ENCODE measurements around the gene MLH1.

Gene MLH1

GRCh38 chr3:37028329-37028728 lies 35.0 kb downstream of the MLH1 start:
- H3K4me3 ChIP-seq (ENCODE audit: insufficient read depth in 1 of 2, low read depth in 1 of 2, low read length in 2 of 2), result no peak overlapping the region
- no peak overlapping the region for H4K8ac ChIP-seq (ENCODE audit: low read length)
- H3K23ac ChIP-seq (ENCODE audit: low read length in 2 of 2), result no peak overlapping the region
- H3K18ac ChIP-seq (ENCODE audit: low read depth in 1 of 2, low read length in 2 of 2), result no peak overlapping the region
- H3K4me1 ChIP-seq (ENCODE audit: control insufficient read depth, insufficient read depth, low read depth, low read length), result peaks cover 1% of the 10 kb centered on the region
- H3K27me3 ChIP-seq (ENCODE audit: control insufficient read depth in 1 of 2, insufficient read depth in 1 of 2, low read length in 2 of 2), result no peaks in the 10 kb centered on the region
- no peak overlapping the region for H2BK12ac ChIP-seq (ENCODE audit: low read length in 2 of 2)
- no peak overlapping the region for H3K9ac ChIP-seq (ENCODE audit: low read length)
- no peak overlapping the region for H3K4me2 ChIP-seq (ENCODE audit: low read length, poor library complexity, severe bottlenecking)
- H2BK5ac ChIP-seq (ENCODE audit: low read depth, low read length, poor library complexity, severe bottlenecking), result no peak overlapping the region
- H3K14ac ChIP-seq (ENCODE audit: low read length in 2 of 2), result no peak overlapping the region
- H3K27ac ChIP-seq (ENCODE audit: low read length, poor library complexity, severe bottlenecking), result no peak overlapping the region
- no peak overlapping the region for H3K4ac ChIP-seq (ENCODE audit: low read depth in 1 of 2, low read length in 2 of 2)
- H2AFZ ChIP-seq (ENCODE audit: low read depth, low read length), result no peak overlapping the region
- H2BK15ac ChIP-seq (ENCODE audit: low read depth, poor library complexity, severe bottlenecking), result no peak overlapping the region
- H3K36me3 ChIP-seq (ENCODE audit: control insufficient read depth in 1 of 2, insufficient read depth in 2 of 2, low read depth in 1 of 2, low read length in 2 of 2), result peaks cover 39 to 70% of the 10 kb centered on the region in 2 experiments
- WGBS, result 100% methylated on average over 1 of the region's 1 CpG
- DNase-seq, result no peak
- peaks cover 10% of the 10 kb centered on the region for H3K9me3 ChIP-seq (ENCODE audit: control insufficient read depth, low read length)
- H2BK120ac ChIP-seq (ENCODE audit: low read depth, low read length), result no peak overlapping the region
- H2AK5ac ChIP-seq (ENCODE audit: low read length, severe bottlenecking), result no peak overlapping the region
- H3K79me1 ChIP-seq (replicated peaks; ENCODE audit: low read length, poor library complexity, severe bottlenecking), result peaks cover 19% of the 10 kb centered on the region
- H4K91ac ChIP-seq (ENCODE audit: low read length), result no peak overlapping the region

- Histone ChIP-seq H3K4ac (ENCODE audit: low read depth in 1 of 2, low read length in 2 of 2) (no peak overlapping the region), H4K91ac (ENCODE audit: low read length) (no peak overlapping the region), H2BK120ac (ENCODE audit: low read depth, low read length) (no peak overlapping the region), H3K4me2 (ENCODE audit: low read length, poor library complexity, severe bottlenecking) (no peak overlapping the region), H3K18ac (ENCODE audit: low read depth in 1 of 2, low read length in 2 of 2) (no peak overlapping the region), H3K9ac (ENCODE audit: low read length) (no peak overlapping the region), H3K36me3 (ENCODE audit: control insufficient read depth in 1 of 2, insufficient read depth in 2 of 2, low read depth in 1 of 2, low read length in 2 of 2) (peaks cover 35 to 70% of the 10 kb centered on the region in 2 experiments), H2BK5ac (ENCODE audit: low read depth, low read length, poor library complexity, severe bottlenecking) (no peak overlapping the region), H4K8ac (ENCODE audit: low read length) (no peak overlapping the region), H3K9me3 (ENCODE audit: control insufficient read depth, low read length) (peaks cover 10% of the 10 kb centered on the region), H3K79me1 (replicated peaks; ENCODE audit: low read length, poor library complexity, severe bottlenecking) (peaks cover 18% of the 10 kb centered on the region), H3K14ac (ENCODE audit: low read length in 2 of 2) (no peak overlapping the region), H2BK12ac (ENCODE audit: low read length in 2 of 2) (no peak overlapping the region), H2AFZ (ENCODE audit: low read depth, low read length) (no peak overlapping the region), H2AK5ac (ENCODE audit: low read length, severe bottlenecking) (no peak overlapping the region), H3K4me3 (ENCODE audit: insufficient read depth in 1 of 2, low read depth in 1 of 2, low read length in 2 of 2) (no peak overlapping the region), H3K23ac (ENCODE audit: low read length in 2 of 2) (no peak overlapping the region), H3K27ac (ENCODE audit: low read length, poor library complexity, severe bottlenecking) (no peak overlapping the region), H3K27me3 (ENCODE audit: control insufficient read depth in 1 of 2, insufficient read depth in 1 of 2, low read length in 2 of 2) (no peaks in the 10 kb centered on the region), H3K4me1 (ENCODE audit: control insufficient read depth, insufficient read depth, low read depth, low read length) (peaks cover 1% of the 10 kb centered on the region), H2BK15ac (ENCODE audit: low read depth, poor library complexity, severe bottlenecking) (no peak overlapping the region)
- DNase-seq, result no peak
- WGBS, result no CpG with 5 or more reads among the region's 1 CpG
Observed at GRCh38 chr3:37029111-37029510, 35.8 kb downstream of the MLH1 start.

GRCh38 chr3:37029516-37030163 lies 36.3 kb downstream of the MLH1 start:
- H2BK120ac ChIP-seq (ENCODE audit: low read depth, low read length), result no peak overlapping the region
- H2BK15ac ChIP-seq (ENCODE audit: low read depth, poor library complexity, severe bottlenecking), result no peak overlapping the region
- H4K91ac ChIP-seq (ENCODE audit: low read length), result no peak overlapping the region
- no peak overlapping the region for H3K4ac ChIP-seq (ENCODE audit: low read depth in 1 of 2, low read length in 2 of 2)
- H2AK5ac ChIP-seq (ENCODE audit: low read length, severe bottlenecking), result no peak overlapping the region
- H3K79me1 ChIP-seq (replicated peaks; ENCODE audit: low read length, poor library complexity, severe bottlenecking), result peaks cover 18% of the 10 kb centered on the region
- H3K27me3 ChIP-seq (ENCODE audit: control insufficient read depth in 1 of 2, insufficient read depth in 1 of 2, low read length in 2 of 2), result no peaks in the 10 kb centered on the region
- H2BK12ac ChIP-seq (ENCODE audit: low read length in 2 of 2), result no peak overlapping the region
- H3K18ac ChIP-seq (ENCODE audit: low read depth in 1 of 2, low read length in 2 of 2), result no peak overlapping the region
- no peak overlapping the region for H3K27ac ChIP-seq (ENCODE audit: low read length, poor library complexity, severe bottlenecking)
- no peak overlapping the region for H4K8ac ChIP-seq (ENCODE audit: low read length)
- peaks cover 1% of the 10 kb centered on the region for H3K4me1 ChIP-seq (ENCODE audit: control insufficient read depth, insufficient read depth, low read depth, low read length)
- H2AFZ ChIP-seq (ENCODE audit: low read depth, low read length), result no peak overlapping the region
- no peak overlapping the region for H3K4me2 ChIP-seq (ENCODE audit: low read length, poor library complexity, severe bottlenecking)
- no peak overlapping the region for H3K14ac ChIP-seq (ENCODE audit: low read length in 2 of 2)
- peaks cover 5% of the 10 kb centered on the region for H3K9me3 ChIP-seq (ENCODE audit: control insufficient read depth, low read length)
- no peak overlapping the region for H2BK5ac ChIP-seq (ENCODE audit: low read depth, low read length, poor library complexity, severe bottlenecking)
- DNase-seq, result no peak
- H3K9ac ChIP-seq (ENCODE audit: low read length), result peak overlapping the region; percentile 62
- peaks cover 38 to 70% of the 10 kb centered on the region in 2 experiments for H3K36me3 ChIP-seq (ENCODE audit: control insufficient read depth in 1 of 2, insufficient read depth in 2 of 2, low read depth in 1 of 2, low read length in 2 of 2)
- no peak overlapping the region for H3K23ac ChIP-seq (ENCODE audit: low read length in 2 of 2)
- H3K4me3 ChIP-seq (ENCODE audit: insufficient read depth in 1 of 2, low read depth in 1 of 2, low read length in 2 of 2), result no peak overlapping the region

- no peak overlapping the region for H4K91ac ChIP-seq (ENCODE audit: low read length)
- H3K27ac ChIP-seq (ENCODE audit: low read length, poor library complexity, severe bottlenecking), result peak overlapping the region; percentile 21
- no peak overlapping the region for H3K4me2 ChIP-seq (ENCODE audit: low read length, poor library complexity, severe bottlenecking)
- H2AK5ac ChIP-seq (ENCODE audit: low read length, severe bottlenecking), result no peak overlapping the region
- H2BK15ac ChIP-seq (ENCODE audit: low read depth, poor library complexity, severe bottlenecking), result no peak overlapping the region
- no peak overlapping the region for H4K8ac ChIP-seq (ENCODE audit: low read length)
- no peak overlapping the region for H3K4me3 ChIP-seq (ENCODE audit: insufficient read depth in 1 of 2, low read depth in 1 of 2, low read length in 2 of 2)
- no peak overlapping the region for H2AFZ ChIP-seq (ENCODE audit: low read depth, low read length)
- no peak overlapping the region for H3K4ac ChIP-seq (ENCODE audit: low read depth in 1 of 2, low read length in 2 of 2)
- no peak overlapping the region for H3K14ac ChIP-seq (ENCODE audit: low read length in 2 of 2)
- no peak overlapping the region for H2BK5ac ChIP-seq (ENCODE audit: low read depth, low read length, poor library complexity, severe bottlenecking)
- 89% methylated on average over 3 of the region's 3 CpGs for WGBS
- no peak overlapping the region for H3K23ac ChIP-seq (ENCODE audit: low read length in 2 of 2)
- H2BK120ac ChIP-seq (ENCODE audit: low read depth, low read length), result no peak overlapping the region
- H3K18ac ChIP-seq (ENCODE audit: low read depth in 1 of 2, low read length in 2 of 2), result no peak overlapping the region
- H3K27me3 ChIP-seq (ENCODE audit: control insufficient read depth in 1 of 2, insufficient read depth in 1 of 2, low read length in 2 of 2), result no peaks in the 10 kb centered on the region
- H3K9me3 ChIP-seq (ENCODE audit: control insufficient read depth, low read length), result peaks cover 4% of the 10 kb centered on the region
- DNase-seq, result no peak
- peaks cover 37 to 71% of the 10 kb centered on the region in 2 experiments for H3K36me3 ChIP-seq (ENCODE audit: control insufficient read depth in 1 of 2, insufficient read depth in 2 of 2, low read depth in 1 of 2, low read length in 2 of 2)
- no peak overlapping the region for H2BK12ac ChIP-seq (ENCODE audit: low read length in 2 of 2)
- peak overlapping the region; percentile 59 for H3K9ac ChIP-seq (ENCODE audit: low read length)
- H3K4me1 ChIP-seq (ENCODE audit: control insufficient read depth, insufficient read depth, low read depth, low read length), result peaks cover 1% of the 10 kb centered on the region
- peaks cover 16% of the 10 kb centered on the region for H3K79me1 ChIP-seq (replicated peaks; ENCODE audit: low read length, poor library complexity, severe bottlenecking)
Observed at GRCh38 chr3:37030588-37030987, 37.3 kb downstream of the MLH1 start.

All from mesenchymal stem cell (in vitro differentiated cells and primary cell).